ENCODE measurements around the gene ITGB8.

ITGB8 gene

GRCh38 chr7:20304366-20304765, 26.3 kb upstream of the ITGB8 start:
- no peak for DNase-seq (ENCODE audit: low read depth in 1 of 2, low spot score in 1 of 2)
- TF ChIP-seq, protein P1, sequence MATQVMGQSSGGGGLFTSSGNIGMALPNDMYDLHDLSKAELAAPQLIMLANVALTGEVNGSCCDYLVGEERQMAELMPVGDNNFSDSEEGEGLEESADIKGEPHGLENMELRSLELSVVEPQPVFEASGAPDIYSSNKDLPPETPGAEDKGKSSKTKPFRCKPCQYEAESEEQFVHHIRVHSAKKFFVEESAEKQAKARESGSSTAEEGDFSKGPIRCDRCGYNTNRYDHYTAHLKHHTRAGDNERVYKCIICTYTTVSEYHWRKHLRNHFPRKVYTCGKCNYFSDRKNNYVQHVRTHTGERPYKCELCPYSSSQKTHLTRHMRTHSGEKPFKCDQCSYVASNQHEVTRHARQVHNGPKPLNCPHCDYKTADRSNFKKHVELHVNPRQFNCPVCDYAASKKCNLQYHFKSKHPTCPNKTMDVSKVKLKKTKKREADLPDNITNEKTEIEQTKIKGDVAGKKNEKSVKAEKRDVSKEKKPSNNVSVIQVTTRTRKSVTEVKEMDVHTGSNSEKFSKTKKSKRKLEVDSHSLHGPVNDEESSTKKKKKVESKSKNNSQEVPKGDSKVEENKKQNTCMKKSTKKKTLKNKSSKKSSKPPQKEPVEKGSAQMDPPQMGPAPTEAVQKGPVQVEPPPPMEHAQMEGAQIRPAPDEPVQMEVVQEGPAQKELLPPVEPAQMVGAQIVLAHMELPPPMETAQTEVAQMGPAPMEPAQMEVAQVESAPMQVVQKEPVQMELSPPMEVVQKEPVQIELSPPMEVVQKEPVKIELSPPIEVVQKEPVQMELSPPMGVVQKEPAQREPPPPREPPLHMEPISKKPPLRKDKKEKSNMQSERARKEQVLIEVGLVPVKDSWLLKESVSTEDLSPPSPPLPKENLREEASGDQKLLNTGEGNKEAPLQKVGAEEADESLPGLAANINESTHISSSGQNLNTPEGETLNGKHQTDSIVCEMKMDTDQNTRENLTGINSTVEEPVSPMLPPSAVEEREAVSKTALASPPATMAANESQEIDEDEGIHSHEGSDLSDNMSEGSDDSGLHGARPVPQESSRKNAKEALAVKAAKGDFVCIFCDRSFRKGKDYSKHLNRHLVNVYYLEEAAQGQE (IDR thresholded peaks at IDR 0.05; ENCODE audit: insufficient replicate concordance, low read depth): no peak
- no peak for TF ChIP-seq GABPA (IDR thresholded peaks at IDR 0.05; ENCODE audit: low read depth)
- TF ChIP-seq SPI1 (IDR thresholded peaks at IDR 0.05; ENCODE audit: borderline replicate concordance, low read depth): no peak
- no peak for TF ChIP-seq POLR2AphosphoS5 (IDR thresholded peaks at IDR 0.05; ENCODE audit: low read depth)
- TF ChIP-seq CTCF (IDR thresholded peaks at IDR 0.05; ENCODE audit: insufficient read depth, low read length): no peak
- Histone ChIP-seq H3K27me3 (ENCODE audit: insufficient read depth, poor library complexity, severe bottlenecking) (no peaks in the 10 kb centered on the region), H3K4me3 (replicated peaks; ENCODE audit: insufficient read depth, low read length) (no peak overlapping the region), H3K27ac (replicated peaks) (no peak overlapping the region)

DNA sequence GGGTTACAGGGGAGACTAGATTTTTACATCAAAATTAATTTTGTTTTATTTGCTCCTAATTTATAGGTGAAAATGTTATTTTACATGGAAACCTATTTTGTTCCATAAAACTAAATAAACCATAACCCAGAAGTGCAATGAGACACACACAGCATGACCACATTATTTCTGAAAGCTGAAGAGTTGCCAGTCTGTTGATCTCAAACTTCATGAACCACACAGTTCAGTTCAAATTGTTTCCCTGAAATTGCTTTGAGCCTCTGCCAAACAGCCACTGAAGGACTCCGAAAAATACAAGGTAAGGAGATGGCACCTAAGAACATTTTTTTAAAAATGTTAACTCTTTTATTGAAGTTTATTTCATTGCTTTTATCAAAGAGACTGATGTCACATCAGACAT, 25.0 kb upstream of the ITGB8 start:
- Histone ChIP-seq H3K4me3 (replicated peaks; ENCODE audit: insufficient read depth, low read length) (no peak overlapping the region), H3K27ac (replicated peaks) (no peak overlapping the region), H3K27me3 (ENCODE audit: insufficient read depth, poor library complexity, severe bottlenecking) (no peaks in the 10 kb centered on the region)
- DNase-seq (ENCODE audit: low read depth in 1 of 2, low spot score in 1 of 2): no peak
- no peak for TF ChIP-seq SPI1 (IDR thresholded peaks at IDR 0.05; ENCODE audit: borderline replicate concordance, low read depth)
- TF ChIP-seq, protein P1 (IDR thresholded peaks at IDR 0.05; ENCODE audit: insufficient replicate concordance, low read depth): no peak
- no peak for TF ChIP-seq POLR2AphosphoS5 (IDR thresholded peaks at IDR 0.05; ENCODE audit: low read depth)
- TF ChIP-seq CTCF (IDR thresholded peaks at IDR 0.05; ENCODE audit: insufficient read depth, low read length): no peak
- TF ChIP-seq GABPA (IDR thresholded peaks at IDR 0.05; ENCODE audit: low read depth): no peak

- TF ChIP-seq, protein P1 (IDR thresholded peaks at IDR 0.05; ENCODE audit: insufficient replicate concordance, low read depth): no peak
- TF ChIP-seq SPI1 (IDR thresholded peaks at IDR 0.05; ENCODE audit: borderline replicate concordance, low read depth) (no peak), POLR2AphosphoS5 (IDR thresholded peaks at IDR 0.05; ENCODE audit: low read depth) (no peak), CTCF (IDR thresholded peaks at IDR 0.05; ENCODE audit: insufficient read depth, low read length) (no peak), GABPA (IDR thresholded peaks at IDR 0.05; ENCODE audit: low read depth) (no peak)
- no peaks in the 10 kb centered on the region for H3K27me3 ChIP-seq (ENCODE audit: insufficient read depth, poor library complexity, severe bottlenecking)
- H3K27ac ChIP-seq (replicated peaks): no peak overlapping the region
- no peak overlapping the region for H3K4me3 ChIP-seq (replicated peaks; ENCODE audit: insufficient read depth, low read length)
- no peak for DNase-seq (ENCODE audit: low read depth in 1 of 2, low spot score in 1 of 2)
Measured at GRCh38 chr7:20306180-20306946, 24.3 kb upstream of the ITGB8 start.
